DND-41 (cell line): Measurements from ENCODE around the gene TRERF1.

Experiments
- ATAC-seq: fragments of 200-7000 bp; cut with Tn5 transposase; 3 replicates; pipeline ENCODE4 v1.9.1; 2021; ENCODE audit warnings: low read depth; ENCODE audit not compliant: insufficient read depth
- DNase-seq: peaks from one replicate; pipeline ENCODE4 v3.0.0-alpha.2; 2020
- H2AFZ ChIP-seq: 2 replicates; pipeline ENCODE4 v1.6.0; 2012; ENCODE audit warnings: low read depth, low read length
- H3K27ac ChIP-seq: 2 replicates; pipeline ENCODE4 v1.5.1; 2012; ENCODE audit warnings: low read length, inconsistent platforms
- H3K27me3 ChIP-seq: fragments of 200-600 bp; sonication (generic); 2 replicates; pipeline ENCODE4 v1.6.0; 2012; ENCODE audit warnings: low read length, mild to moderate bottlenecking, inconsistent platforms; ENCODE audit not compliant: insufficient read depth, poor library complexity
- H3K36me3 ChIP-seq: 2 replicates; pipeline ENCODE4 v1.5.1; 2012; ENCODE audit warnings: low read length, inconsistent platforms; ENCODE audit not compliant: insufficient read depth
- H3K4me1 ChIP-seq: 2 replicates; pipeline ENCODE4 v1.5.1; 2012; ENCODE audit warnings: mild to moderate bottlenecking, low read length; ENCODE audit not compliant: insufficient read depth
- H3K4me2 ChIP-seq: 2 replicates; pipeline ENCODE4 v1.6.0; 2012; ENCODE audit warnings: mild to moderate bottlenecking, moderate library complexity, low read length, inconsistent platforms; ENCODE audit not compliant: insufficient read depth
- H3K4me3 ChIP-seq, 2 experiments: fragments of 200-600 bp in 1 of 2; shearing (Covaris generic) in 1 of 2; 2 replicates each; pipeline ENCODE4 v1.5.1; 2012 to 2016; ENCODE audit warnings: inconsistent platforms in 2 of 2, low read length in 2 of 2, mild to moderate bottlenecking in 2 of 2, low read depth in 1 of 2, moderate library complexity in 1 of 2
- H3K79me2 ChIP-seq: 2 replicates; pipeline ENCODE4 v1.6.0; 2012; ENCODE audit warnings: low read length, inconsistent platforms; ENCODE audit not compliant: insufficient read depth
- H3K9ac ChIP-seq: 2 replicates; pipeline ENCODE4 v1.6.0; 2012; ENCODE audit warnings: low read depth, mild to moderate bottlenecking, inconsistent platforms, low read length, moderate library complexity
- H3K9me3 ChIP-seq: 2 replicates; pipeline ENCODE4 v1.5.1; 2012; ENCODE audit warnings: low read length, moderate library complexity, mild to moderate bottlenecking, inconsistent platforms; ENCODE audit not compliant: insufficient read depth, severe bottlenecking
- H4K20me1 ChIP-seq: 2 replicates; pipeline ENCODE4 v1.6.0; 2012; ENCODE audit warnings: low read length; ENCODE audit not compliant: insufficient read depth
- EZH2 ChIP-seq: IDR thresholded peaks from 3 replicates; pipeline ENCODE4 v1.6.1; 2012; ENCODE audit warnings: borderline replicate concordance, low read depth, mild to moderate bottlenecking, moderate library complexity, low read length, inconsistent platforms; ENCODE audit not compliant: severe bottlenecking
- TF ChIP-seq, protein P1 (sequence below): IDR thresholded peaks from 2 replicates; pipeline ENCODE4 v1.5.1; 2012; ENCODE audit warnings: borderline replicate concordance, low read length, moderate library complexity, mild to moderate bottlenecking; ENCODE audit not compliant: poor library complexity, severe bottlenecking; ENCODE audit errors: extremely low read depth

The TRERF1 gene

DNA sequence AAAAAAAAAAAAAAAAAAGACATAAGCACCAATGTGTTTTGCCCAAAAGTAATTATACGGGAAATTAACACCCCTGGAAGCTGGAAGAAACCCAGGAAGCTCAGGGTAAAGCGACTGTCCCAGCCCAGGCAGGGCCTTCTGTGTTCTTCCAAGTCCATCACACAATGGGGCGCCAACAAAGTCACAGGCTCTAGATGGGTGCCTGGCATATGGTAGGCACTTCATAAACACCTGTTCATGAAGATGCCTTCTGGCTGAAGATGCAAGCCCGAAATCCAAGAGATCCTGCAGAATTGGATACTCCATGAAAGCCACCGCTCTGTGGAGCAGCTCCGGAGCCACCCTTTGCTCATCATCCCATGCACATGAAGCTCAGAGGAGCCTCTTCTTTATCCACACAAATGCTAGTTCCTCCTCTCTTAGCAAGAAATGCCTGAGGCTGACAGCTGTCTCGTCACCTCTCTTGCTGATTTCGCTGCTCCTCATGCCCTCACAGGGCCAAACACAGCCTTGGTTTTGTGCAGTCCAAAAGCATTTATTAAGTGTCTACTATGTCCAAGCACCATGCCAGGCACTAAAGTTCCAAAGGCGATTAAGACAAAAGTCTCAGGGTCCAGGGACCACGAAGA lies 76.6 kb downstream of the TRERF1 start:
- no peak overlapping the region for H2AFZ ChIP-seq
- DNase-seq (no peak), ATAC-seq (no peak)
- TF ChIP-seq EZH2: no peak
- TF ChIP-seq, protein P1, sequence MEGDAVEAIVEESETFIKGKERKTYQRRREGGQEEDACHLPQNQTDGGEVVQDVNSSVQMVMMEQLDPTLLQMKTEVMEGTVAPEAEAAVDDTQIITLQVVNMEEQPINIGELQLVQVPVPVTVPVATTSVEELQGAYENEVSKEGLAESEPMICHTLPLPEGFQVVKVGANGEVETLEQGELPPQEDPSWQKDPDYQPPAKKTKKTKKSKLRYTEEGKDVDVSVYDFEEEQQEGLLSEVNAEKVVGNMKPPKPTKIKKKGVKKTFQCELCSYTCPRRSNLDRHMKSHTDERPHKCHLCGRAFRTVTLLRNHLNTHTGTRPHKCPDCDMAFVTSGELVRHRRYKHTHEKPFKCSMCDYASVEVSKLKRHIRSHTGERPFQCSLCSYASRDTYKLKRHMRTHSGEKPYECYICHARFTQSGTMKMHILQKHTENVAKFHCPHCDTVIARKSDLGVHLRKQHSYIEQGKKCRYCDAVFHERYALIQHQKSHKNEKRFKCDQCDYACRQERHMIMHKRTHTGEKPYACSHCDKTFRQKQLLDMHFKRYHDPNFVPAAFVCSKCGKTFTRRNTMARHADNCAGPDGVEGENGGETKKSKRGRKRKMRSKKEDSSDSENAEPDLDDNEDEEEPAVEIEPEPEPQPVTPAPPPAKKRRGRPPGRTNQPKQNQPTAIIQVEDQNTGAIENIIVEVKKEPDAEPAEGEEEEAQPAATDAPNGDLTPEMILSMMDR: no peak
- H3K79me2 ChIP-seq: no peaks in the 10 kb centered on the region
- H3K9ac ChIP-seq: no peak overlapping the region
- H3K36me3 ChIP-seq: no peaks in the 10 kb centered on the region
- no peaks in the 10 kb centered on the region for H3K9me3 ChIP-seq
- H4K20me1 ChIP-seq: peaks cover 30% of the 10 kb centered on the region
- H3K4me2 ChIP-seq: no peak overlapping the region
- no peak overlapping the region for H3K4me3 ChIP-seq
- H3K4me1 ChIP-seq: no peaks in the 10 kb centered on the region
- H3K27me3 ChIP-seq: no peaks in the 10 kb centered on the region
- no peak overlapping the region for H3K27ac ChIP-seq

DNA sequence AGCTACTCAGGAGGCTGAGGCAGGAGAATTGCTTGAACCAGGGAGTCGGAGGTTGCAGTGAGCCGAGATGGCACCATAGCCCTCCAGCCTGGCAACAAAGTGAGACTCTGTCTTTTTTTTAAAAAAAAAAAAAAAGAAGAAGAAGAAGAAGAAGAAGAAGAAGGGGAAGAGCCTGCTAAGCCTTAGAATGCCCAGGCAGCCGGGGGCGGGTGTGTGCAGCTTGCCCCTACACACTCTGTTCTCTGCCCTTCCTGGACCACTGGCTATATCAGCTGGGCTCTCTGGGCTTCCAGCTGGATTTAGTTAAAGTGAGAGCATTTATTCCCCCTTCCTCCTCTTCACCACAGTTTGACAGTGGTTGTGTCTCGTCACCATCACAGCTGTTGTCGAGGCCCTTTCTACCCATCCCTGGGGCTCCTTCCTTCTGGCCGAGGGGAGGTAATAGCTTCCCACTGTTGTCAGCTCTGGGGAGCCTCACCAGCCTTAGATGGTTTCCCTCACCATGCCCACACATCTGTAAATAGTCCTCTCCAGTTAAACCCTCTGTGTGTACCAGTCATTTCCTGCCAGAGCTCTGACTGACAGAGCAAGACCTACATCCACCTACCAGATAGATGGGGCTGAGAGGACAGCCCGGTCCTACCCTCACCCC lies 77.6 kb downstream of the TRERF1 start:
- no peak overlapping the region for H3K9ac ChIP-seq
- ATAC-seq: peak; percentile 54
- peaks cover 26% of the 10 kb centered on the region for H4K20me1 ChIP-seq
- no peak overlapping the region for H2AFZ ChIP-seq
- no peak for DNase-seq
- no peaks in the 10 kb centered on the region for H3K4me1 ChIP-seq
- no peaks in the 10 kb centered on the region for H3K27me3 ChIP-seq
- no peak overlapping the region for H3K4me3 ChIP-seq
- H3K9me3 ChIP-seq: no peaks in the 10 kb centered on the region
- TF ChIP-seq, protein P1: no peak
- no peak for TF ChIP-seq EZH2
- H3K27ac ChIP-seq: no peak overlapping the region
- no peaks in the 10 kb centered on the region for H3K79me2 ChIP-seq
- H3K4me2 ChIP-seq: no peak overlapping the region
- H3K36me3 ChIP-seq: no peaks in the 10 kb centered on the region

DNA sequence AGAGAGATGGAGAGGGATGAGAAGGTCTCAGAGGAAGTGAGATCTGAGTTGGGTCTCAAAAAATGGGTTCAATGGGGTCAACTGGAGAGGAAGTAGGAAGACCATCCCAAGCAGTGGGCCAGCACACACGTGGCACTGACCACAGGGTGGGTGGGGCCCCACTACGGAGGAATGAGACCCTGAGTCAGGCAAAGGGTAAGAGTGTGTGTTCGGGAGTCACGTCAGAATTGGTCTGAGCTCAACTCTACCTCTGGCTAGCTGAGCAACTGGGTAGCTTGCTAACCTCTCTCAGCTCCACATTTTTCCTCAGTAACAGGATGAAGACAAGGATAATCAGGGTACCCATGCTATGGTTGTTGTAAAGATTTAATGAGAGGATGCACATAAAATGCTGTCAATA lies 79.0 kb downstream of the TRERF1 start:
- H3K27me3 ChIP-seq: no peaks in the 10 kb centered on the region
- no peaks in the 10 kb centered on the region for H3K36me3 ChIP-seq
- H3K4me2 ChIP-seq: no peak overlapping the region
- no peak overlapping the region for H3K27ac ChIP-seq
- no peak overlapping the region for H3K4me3 ChIP-seq
- no peak overlapping the region for H3K9ac ChIP-seq
- DNase-seq (no peak), ATAC-seq (no peak)
- no peaks in the 10 kb centered on the region for H3K4me1 ChIP-seq
- H4K20me1 ChIP-seq: peaks cover 28% of the 10 kb centered on the region
- no peaks in the 10 kb centered on the region for H3K79me2 ChIP-seq
- TF ChIP-seq, protein P1: no peak
- TF ChIP-seq EZH2: no peak
- no peaks in the 10 kb centered on the region for H3K9me3 ChIP-seq
- no peak overlapping the region for H2AFZ ChIP-seq
